KMS-11 (cell line): Measurements from ENCODE around the gene CMC4.

Source experiments
- H2AFZ ChIP-seq: fragments of 200-600 bp; sonication (generic); 2 replicates; pipeline ENCODE4 v1.6.1; 2016; ENCODE audit warnings: antibody characterized with exemption, mixed run types, low read depth
- H3K27ac ChIP-seq: fragments of 200-600 bp; sonication (generic); 2 replicates; pipeline ENCODE4 v1.6.1; 2016; ENCODE audit warnings: mild to moderate bottlenecking, mixed run types
- H3K27me3 ChIP-seq: fragments of 200-600 bp; sonication (generic); 2 replicates; pipeline ENCODE4 v1.6.1; 2017; ENCODE audit warnings: mild to moderate bottlenecking, low read depth, mixed run types, moderate library complexity; ENCODE audit not compliant: insufficient read depth
- H3K36me3 ChIP-seq: fragments of 200-600 bp; sonication (generic); 2 replicates; pipeline ENCODE4 v1.6.1; 2017; ENCODE audit warnings: mild to moderate bottlenecking, mixed run types; ENCODE audit not compliant: insufficient read depth
- H3K4me1 ChIP-seq: fragments of 200-600 bp; sonication (generic); 2 replicates; pipeline ENCODE4 v1.6.1; 2016; ENCODE audit warnings: mild to moderate bottlenecking, low read depth, mixed run types; ENCODE audit not compliant: poor library complexity, severe bottlenecking
- H3K4me2 ChIP-seq: fragments of 200-600 bp; sonication (generic); 2 replicates; pipeline ENCODE4 v1.7.0; 2016; ENCODE audit warnings: mild to moderate bottlenecking, mixed run types
- H3K4me3 ChIP-seq: fragments of 200-600 bp; sonication (generic); IDR thresholded peaks from 2 replicates; pipeline ENCODE4 v1.6.1; 2017; ENCODE audit warnings: low read depth, low read length, mixed read lengths; ENCODE audit not compliant: insufficient read depth
- H3K79me2 ChIP-seq: fragments of 200-600 bp; sonication (generic); 2 replicates; pipeline ENCODE4 v1.6.1; 2016; ENCODE audit warnings: low read depth, mixed run types; ENCODE audit not compliant: insufficient read depth
- H3K9ac ChIP-seq: fragments of 200-600 bp; sonication (generic); 2 replicates; pipeline ENCODE4 v1.6.1; 2016; ENCODE audit warnings: mild to moderate bottlenecking, mixed run types
- H4K20me1 ChIP-seq: fragments of 200-600 bp; sonication (generic); 2 replicates; pipeline ENCODE4 v1.6.1; 2016; ENCODE audit warnings: mild to moderate bottlenecking, mixed run types; ENCODE audit not compliant: insufficient read depth
- TF ChIP-seq, protein P1 (sequence below): fragments of 200-600 bp; sonication (generic); conservative IDR thresholded peaks from 2 replicates; pipeline ENCODE4 v1.6.1; 2017; ENCODE audit warnings: low read depth, mild to moderate bottlenecking, antibody characterized with exemption, low read length, moderate library complexity, mixed read lengths

CMC4 gene

DNA sequence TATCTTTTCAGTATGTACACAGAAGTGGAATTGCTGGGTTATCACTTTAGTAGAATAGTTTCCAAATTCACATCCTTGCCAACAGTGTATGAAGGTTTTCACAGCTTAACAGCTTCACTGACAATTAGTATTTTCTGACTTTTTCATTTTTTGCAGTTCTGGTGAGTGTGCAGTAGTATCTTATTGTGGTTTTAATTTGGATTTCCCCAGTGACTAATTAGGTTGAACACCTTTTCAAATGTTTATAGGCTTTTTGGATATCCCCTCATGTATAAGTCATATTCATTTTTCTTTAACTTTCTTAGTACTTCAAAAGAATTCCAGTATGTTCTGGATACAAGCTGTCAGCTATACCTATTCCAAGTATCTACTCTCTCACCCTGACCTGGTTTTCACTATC lies 37.5 kb upstream of the CMC4 start:
- Histone ChIP-seq H2AFZ (no peak overlapping the region), H3K4me3 (no peak overlapping the region), H3K4me2 (no peak overlapping the region), H3K36me3 (no peaks in the 10 kb centered on the region), H3K27me3 (no peaks in the 10 kb centered on the region), H3K27ac (no peak overlapping the region), H3K4me1 (peaks cover 3% of the 10 kb centered on the region), H4K20me1 (no peaks in the 10 kb centered on the region), H3K9ac (no peak overlapping the region), H3K79me2 (no peaks in the 10 kb centered on the region)
- TF ChIP-seq, protein P1, sequence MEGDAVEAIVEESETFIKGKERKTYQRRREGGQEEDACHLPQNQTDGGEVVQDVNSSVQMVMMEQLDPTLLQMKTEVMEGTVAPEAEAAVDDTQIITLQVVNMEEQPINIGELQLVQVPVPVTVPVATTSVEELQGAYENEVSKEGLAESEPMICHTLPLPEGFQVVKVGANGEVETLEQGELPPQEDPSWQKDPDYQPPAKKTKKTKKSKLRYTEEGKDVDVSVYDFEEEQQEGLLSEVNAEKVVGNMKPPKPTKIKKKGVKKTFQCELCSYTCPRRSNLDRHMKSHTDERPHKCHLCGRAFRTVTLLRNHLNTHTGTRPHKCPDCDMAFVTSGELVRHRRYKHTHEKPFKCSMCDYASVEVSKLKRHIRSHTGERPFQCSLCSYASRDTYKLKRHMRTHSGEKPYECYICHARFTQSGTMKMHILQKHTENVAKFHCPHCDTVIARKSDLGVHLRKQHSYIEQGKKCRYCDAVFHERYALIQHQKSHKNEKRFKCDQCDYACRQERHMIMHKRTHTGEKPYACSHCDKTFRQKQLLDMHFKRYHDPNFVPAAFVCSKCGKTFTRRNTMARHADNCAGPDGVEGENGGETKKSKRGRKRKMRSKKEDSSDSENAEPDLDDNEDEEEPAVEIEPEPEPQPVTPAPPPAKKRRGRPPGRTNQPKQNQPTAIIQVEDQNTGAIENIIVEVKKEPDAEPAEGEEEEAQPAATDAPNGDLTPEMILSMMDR: no peak

DNA sequence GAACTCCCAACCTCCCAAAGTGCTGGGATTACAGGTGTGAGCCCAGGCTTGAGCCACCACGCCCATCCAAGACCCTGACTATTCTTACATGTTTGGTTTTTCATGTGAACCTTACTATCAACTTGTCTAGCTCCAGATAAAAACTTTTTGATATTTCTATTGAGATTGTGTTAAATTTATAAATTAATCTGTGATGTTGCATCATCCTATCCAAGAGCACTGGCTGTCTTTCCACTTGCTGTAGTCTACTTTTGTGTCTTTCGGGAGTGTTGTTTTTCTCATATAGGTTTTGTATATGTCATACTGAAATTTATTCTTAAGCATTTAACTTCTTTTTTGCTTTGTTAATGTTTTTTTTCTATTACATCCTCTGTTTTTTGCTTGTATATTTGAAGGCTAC lies 35.0 kb upstream of the CMC4 start:
- Histone ChIP-seq H2AFZ (no peak overlapping the region), H3K4me3 (no peak overlapping the region), H3K27ac (no peak overlapping the region), H4K20me1 (no peaks in the 10 kb centered on the region), H3K27me3 (no peaks in the 10 kb centered on the region), H3K9ac (no peak overlapping the region), H3K79me2 (no peaks in the 10 kb centered on the region), H3K36me3 (no peaks in the 10 kb centered on the region), H3K4me2 (no peak overlapping the region), H3K4me1 (no peaks in the 10 kb centered on the region)
- TF ChIP-seq, protein P1: no peak

DNA sequence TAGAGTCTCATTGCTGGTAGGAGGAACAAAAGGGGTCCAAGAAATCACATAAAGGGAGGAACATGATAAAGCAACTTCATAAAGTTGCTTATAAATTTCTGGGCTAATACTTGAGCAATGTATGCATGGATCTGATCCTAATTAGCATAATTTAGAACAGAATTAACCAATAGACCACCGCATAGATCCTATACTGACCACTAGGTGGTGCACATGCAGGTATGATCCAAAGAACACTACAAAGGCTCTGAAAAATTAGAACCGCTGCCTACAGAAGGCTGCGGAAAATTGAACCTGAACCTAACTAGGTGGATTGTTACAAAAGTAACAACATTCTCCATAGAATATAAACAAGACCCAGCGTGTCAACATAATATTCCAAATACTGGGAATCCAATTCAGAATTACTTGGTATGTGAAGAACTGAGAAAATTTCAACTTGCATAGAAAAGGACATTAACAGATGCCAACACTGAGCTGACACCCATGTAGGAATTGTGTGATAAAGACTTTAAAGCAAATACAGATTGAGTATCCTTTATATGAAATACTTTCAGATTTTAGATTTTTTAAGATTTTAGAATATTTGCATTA lies 23.6 kb upstream of the CMC4 start:
- Histone ChIP-seq H3K4me3 (no peak overlapping the region), H3K79me2 (no peaks in the 10 kb centered on the region), H2AFZ (no peak overlapping the region), H3K9ac (no peak overlapping the region), H4K20me1 (no peaks in the 10 kb centered on the region), H3K27ac (no peak overlapping the region), H3K4me1 (no peaks in the 10 kb centered on the region), H3K36me3 (0 out of 2 replicates have a peak, but pooled peaks cover 3% of the 10 kb centered on the region), H3K27me3 (no peaks in the 10 kb centered on the region), H3K4me2 (no peak overlapping the region)
- TF ChIP-seq, protein P1: peak; percentile 77

DNA sequence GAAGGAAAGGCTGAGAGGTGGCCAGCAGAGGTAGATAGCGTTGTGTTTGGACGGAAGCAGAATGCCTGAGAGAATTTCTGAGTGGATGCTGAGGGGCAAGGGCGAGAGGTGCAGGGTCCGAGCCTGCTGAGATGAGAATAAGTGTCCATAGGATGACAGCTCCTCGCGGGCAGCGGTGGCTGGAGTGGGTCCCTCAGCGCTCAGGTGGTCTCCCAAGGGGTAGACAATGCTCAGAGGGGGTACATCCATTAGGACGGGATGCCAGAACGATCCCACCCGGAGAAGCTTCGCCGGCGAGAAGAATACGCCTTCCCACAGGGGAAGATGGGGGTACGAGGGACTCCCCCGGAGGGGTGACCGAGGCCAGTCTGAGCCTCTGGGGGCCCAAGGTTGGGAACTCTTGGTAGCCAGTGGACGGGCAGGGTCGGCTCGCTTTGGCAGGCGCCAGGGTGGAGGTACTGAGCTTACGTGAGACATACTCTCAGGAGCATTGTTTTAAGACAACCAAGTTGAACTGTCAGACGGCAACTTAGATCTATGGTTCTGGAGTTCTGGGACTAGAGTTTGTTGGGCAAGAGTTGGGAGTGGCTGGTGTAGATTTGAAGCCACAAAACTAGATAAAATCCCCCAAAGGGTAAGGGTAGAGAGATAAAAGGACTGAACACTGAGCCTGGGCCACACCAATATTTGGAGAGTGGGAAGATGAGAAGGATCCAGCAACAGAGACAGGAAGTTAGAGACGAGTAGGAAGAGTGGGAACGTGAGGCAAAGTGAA lies 16.2 kb upstream of the CMC4 start:
- TF ChIP-seq, protein P1: no peak
- H3K4me2 ChIP-seq: no peak overlapping the region
- H3K79me2 ChIP-seq: no peaks in the 10 kb centered on the region
- H3K36me3 ChIP-seq: no peaks in the 10 kb centered on the region
- no peak overlapping the region for H3K27ac ChIP-seq
- H2AFZ ChIP-seq: no peak overlapping the region
- H3K4me1 ChIP-seq: no peaks in the 10 kb centered on the region
- no peak overlapping the region for H3K4me3 ChIP-seq
- no peak overlapping the region for H3K9ac ChIP-seq
- no peaks in the 10 kb centered on the region for H3K27me3 ChIP-seq
- no peaks in the 10 kb centered on the region for H4K20me1 ChIP-seq
